Measurements from ENCODE around the gene CLP1. TPM values are rescaled to one million over a fixed set of nuclear protein-coding genes. Genes with fewer than 3 reads are reported as not detected.

Gene CLP1
- total RNA-seq, 1 donor from 2014 or later: 20.7 TPM

DNA sequence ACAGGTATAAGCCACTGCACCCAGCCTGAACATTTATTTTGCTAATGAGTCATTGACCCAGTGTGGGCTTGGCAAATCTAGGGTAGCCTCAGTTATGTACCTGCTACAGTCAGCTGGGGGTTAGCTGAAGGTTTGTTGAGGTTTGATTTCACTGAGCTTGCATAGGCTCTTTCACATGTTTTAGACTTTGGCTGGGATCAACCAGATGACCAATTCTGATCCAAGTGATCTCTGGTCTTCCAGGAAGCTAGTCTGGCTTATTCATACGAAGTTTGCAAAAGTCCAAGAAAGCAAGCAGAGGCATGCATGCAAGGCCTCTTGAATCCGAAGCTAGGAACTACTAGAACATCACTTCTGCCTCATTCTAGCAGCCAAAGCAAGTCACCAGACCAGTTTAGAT, 39.1 kb upstream of the CLP1 start:
- TF ChIP-seq, protein P1, sequence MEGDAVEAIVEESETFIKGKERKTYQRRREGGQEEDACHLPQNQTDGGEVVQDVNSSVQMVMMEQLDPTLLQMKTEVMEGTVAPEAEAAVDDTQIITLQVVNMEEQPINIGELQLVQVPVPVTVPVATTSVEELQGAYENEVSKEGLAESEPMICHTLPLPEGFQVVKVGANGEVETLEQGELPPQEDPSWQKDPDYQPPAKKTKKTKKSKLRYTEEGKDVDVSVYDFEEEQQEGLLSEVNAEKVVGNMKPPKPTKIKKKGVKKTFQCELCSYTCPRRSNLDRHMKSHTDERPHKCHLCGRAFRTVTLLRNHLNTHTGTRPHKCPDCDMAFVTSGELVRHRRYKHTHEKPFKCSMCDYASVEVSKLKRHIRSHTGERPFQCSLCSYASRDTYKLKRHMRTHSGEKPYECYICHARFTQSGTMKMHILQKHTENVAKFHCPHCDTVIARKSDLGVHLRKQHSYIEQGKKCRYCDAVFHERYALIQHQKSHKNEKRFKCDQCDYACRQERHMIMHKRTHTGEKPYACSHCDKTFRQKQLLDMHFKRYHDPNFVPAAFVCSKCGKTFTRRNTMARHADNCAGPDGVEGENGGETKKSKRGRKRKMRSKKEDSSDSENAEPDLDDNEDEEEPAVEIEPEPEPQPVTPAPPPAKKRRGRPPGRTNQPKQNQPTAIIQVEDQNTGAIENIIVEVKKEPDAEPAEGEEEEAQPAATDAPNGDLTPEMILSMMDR (conservative IDR thresholded peaks at IDR 0.05): no peak
- H3K36me3 Mint-ChIP-seq: peaks cover 22% of the 10 kb centered on the region
- no peaks in the 10 kb centered on the region for H3K9me3 Mint-ChIP-seq
- H3K4me1 Mint-ChIP-seq (ENCODE audit: unreplicated experiment): peaks cover 10% of the 10 kb centered on the region
- DNase-seq (ENCODE audit: extremely low spot score, unreplicated experiment): no peak
- no peak overlapping the region for H3K27ac Mint-ChIP-seq
- H3K4me3 Mint-ChIP-seq: no peak overlapping the region
- no peaks in the 10 kb centered on the region for H3K27me3 Mint-ChIP-seq

DNA sequence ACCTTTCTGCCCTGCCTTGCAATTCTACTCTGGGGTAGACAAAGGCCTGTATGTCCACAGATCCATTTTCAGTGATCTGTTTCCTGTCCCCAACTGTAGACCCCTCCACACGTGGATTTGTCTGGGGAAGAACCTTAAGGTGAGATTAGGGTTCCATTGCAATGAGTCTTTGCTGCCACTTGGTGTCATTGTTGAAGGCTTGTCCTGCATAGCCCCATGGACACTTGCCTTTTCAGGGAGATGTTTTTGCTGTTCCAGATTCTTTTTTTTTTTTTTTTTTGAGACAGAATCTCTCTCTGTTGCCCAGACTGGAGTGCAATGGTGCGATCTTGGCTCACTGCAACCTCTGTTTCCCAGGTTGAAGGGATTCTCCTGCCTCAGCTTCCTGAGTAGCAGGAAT, 38.2 kb upstream of the CLP1 start:
- H3K27me3 Mint-ChIP-seq: no peaks in the 10 kb centered on the region
- TF ChIP-seq, protein P1 (conservative IDR thresholded peaks at IDR 0.05): peak; percentile 56
- DNase-seq (ENCODE audit: extremely low spot score, unreplicated experiment): no peak
- H3K36me3 Mint-ChIP-seq: peaks cover 19% of the 10 kb centered on the region
- H3K9me3 Mint-ChIP-seq: no peaks in the 10 kb centered on the region
- no peak overlapping the region for H3K4me3 Mint-ChIP-seq
- H3K4me1 Mint-ChIP-seq (ENCODE audit: unreplicated experiment): peaks cover 10% of the 10 kb centered on the region
- no peak overlapping the region for H3K27ac Mint-ChIP-seq

DNA sequence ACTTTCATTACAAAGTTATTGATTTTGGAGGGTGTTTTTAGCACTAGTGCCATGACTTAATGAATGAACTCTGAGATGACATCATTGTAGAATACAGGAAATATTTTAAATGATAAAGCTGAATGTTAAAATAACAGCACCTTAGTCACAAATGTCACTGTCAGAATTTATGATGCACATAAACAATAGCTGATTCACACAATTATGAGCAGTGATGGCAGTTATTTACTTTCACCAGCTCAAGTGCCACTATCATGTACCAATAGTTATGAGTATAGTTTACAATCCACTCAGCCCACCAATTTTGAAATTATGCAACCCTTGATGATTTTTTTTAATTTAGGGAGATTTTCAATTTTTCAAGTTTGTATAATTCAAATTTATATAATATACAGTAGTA, 37.1 kb upstream of the CLP1 start:
- H3K36me3 Mint-ChIP-seq: peaks cover 12% of the 10 kb centered on the region
- no peak overlapping the region for H3K27ac Mint-ChIP-seq
- H3K4me3 Mint-ChIP-seq: no peak overlapping the region
- TF ChIP-seq, protein P1 (conservative IDR thresholded peaks at IDR 0.05): no peak
- no peaks in the 10 kb centered on the region for H3K27me3 Mint-ChIP-seq
- H3K4me1 Mint-ChIP-seq (ENCODE audit: unreplicated experiment): peaks cover 10% of the 10 kb centered on the region
- DNase-seq (ENCODE audit: extremely low spot score, unreplicated experiment): no peak
- H3K9me3 Mint-ChIP-seq: no peaks in the 10 kb centered on the region

DNA sequence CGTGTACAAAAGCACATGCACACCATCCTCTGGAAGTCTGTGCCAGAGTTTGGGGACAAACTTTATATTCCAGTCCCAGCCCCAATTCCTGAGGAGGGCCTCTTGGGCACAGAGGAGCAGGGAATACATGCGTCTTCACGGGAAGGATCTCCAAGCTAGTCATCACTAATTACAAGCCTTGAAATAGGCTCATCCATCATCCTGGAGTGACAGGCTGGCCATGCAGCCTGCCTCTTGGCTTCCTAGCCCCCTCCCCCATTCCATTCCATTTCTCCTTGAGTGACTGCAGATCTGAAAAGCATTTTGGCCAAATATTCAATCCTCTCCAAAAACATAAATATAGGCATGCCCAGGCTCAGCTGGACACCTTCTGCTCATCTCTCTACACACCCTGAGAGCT, 35.3 kb upstream of the CLP1 start:
- TF ChIP-seq, protein P1 (conservative IDR thresholded peaks at IDR 0.05): no peak
- H3K36me3 Mint-ChIP-seq: peaks cover 6% of the 10 kb centered on the region
- H3K4me3 Mint-ChIP-seq: no peak overlapping the region
- H3K9me3 Mint-ChIP-seq: no peaks in the 10 kb centered on the region
- H3K27ac Mint-ChIP-seq: no peak overlapping the region
- no peak for DNase-seq (ENCODE audit: extremely low spot score, unreplicated experiment)
- H3K27me3 Mint-ChIP-seq: no peaks in the 10 kb centered on the region
- peaks cover 6% of the 10 kb centered on the region for H3K4me1 Mint-ChIP-seq (ENCODE audit: unreplicated experiment)

DNA sequence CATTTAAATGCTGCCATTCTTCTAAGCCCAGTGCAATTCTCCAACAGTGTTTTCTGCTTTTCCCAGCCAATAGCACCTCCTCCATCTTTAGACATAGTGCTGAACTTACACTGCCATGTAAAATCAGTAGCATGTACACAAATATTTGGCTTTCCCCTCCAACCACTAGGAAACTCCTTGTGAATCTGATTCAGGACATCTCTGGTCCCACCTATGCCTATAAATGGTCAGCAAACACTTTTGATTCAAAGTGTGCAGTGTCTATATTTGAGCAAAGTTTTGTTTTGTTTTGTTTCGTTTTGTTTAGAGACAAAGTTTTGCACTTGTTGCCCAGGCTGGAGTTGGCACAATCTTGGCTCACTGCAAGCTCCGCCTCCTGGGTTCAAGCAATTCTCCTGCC, 32.7 kb upstream of the CLP1 start:
- peaks cover 6% of the 10 kb centered on the region for H3K36me3 Mint-ChIP-seq
- TF ChIP-seq, protein P1 (conservative IDR thresholded peaks at IDR 0.05): no peak
- H3K4me3 Mint-ChIP-seq: no peak overlapping the region
- DNase-seq (ENCODE audit: extremely low spot score, unreplicated experiment): no peak
- peaks cover 18% of the 10 kb centered on the region for H3K4me1 Mint-ChIP-seq (ENCODE audit: unreplicated experiment)
- H3K9me3 Mint-ChIP-seq: peaks cover 4% of the 10 kb centered on the region
- no peaks in the 10 kb centered on the region for H3K27me3 Mint-ChIP-seq
- H3K27ac Mint-ChIP-seq: no peak overlapping the region

DNA sequence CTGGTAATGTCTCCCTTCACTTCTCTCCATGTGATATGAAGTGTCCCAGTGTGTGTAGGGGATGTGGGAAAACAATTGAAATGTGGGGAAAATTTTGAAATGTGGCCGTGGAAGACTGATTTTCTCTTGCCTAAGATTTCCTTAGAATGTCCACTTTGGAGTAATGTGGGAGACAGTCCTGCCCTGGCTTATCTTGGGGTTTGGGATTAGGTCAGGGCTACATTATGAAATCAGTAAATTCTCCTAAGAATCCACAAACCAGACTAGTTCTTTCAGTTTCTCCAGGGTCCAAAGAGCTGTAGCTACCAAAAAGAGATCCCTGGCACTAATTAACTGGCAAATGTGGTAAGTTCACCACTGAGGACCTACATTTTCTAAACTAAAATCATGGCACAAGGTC, 30.7 kb upstream of the CLP1 start:
- Mint-ChIP-seq H3K27ac (no peak overlapping the region), H3K9me3 (peaks cover 4% of the 10 kb centered on the region), H3K27me3 (no peaks in the 10 kb centered on the region), H3K4me3 (no peak overlapping the region), H3K4me1 (ENCODE audit: unreplicated experiment) (peaks cover 20% of the 10 kb centered on the region), H3K36me3 (peaks cover 6% of the 10 kb centered on the region)
- no peak for DNase-seq (ENCODE audit: extremely low spot score, unreplicated experiment)
- TF ChIP-seq, protein P1 (conservative IDR thresholded peaks at IDR 0.05): no peak
